HG02588 (cell line): ENCODE results near the gene KAZN.
"Not testable (repeated sequence)": the region's sequence is repeated elsewhere in the genome, so short reads cannot be mapped to it uniquely, and the experiment has no call there.

Experiments used
- ATAC-seq: cut with Tn5 transposase; IDR thresholded peaks from one replicate; pipeline ENCODE4 v1.9.1; 2021; ENCODE audit warnings: mild to moderate bottlenecking, moderate library complexity; ENCODE audit not compliant: unreplicated experiment

KAZN gene

DNA sequence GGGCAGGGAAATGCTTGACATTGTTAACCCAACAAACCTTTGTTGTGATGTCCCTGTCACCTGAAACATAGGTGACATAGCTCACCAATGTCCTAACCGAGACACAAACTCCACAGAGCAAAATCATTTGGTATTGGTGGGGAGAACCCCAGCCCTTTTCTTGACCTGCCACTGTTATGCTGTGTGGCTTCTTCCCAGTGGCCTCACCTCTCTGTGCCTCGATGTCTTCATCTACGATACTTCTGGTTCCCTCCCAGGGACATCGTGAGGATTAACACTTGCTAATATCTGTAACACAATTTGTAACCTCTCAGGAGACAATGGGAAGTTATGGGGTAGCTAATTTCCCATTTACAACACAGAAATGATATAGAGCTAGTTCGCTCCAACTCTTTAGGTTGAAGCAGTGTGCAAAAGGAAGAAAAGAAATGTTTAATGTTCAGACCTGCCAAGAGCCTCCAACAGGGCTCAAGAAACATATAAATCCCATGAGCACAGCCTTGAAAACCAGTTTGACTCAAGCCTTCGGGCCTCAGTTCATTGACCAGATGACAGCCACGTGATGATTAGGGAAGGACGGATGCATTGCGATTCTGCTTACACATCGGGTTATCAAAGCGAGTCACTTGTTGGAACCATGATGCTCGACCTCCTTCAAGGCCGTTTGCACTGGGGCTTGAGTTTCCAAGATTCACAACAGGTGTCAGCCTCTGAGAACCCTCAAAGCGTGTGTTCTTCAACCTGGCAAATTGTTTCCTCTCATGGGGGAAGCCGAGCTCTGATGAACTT lies 517.3 kb downstream of the KAZN start:
- no peak for ATAC-seq

DNA sequence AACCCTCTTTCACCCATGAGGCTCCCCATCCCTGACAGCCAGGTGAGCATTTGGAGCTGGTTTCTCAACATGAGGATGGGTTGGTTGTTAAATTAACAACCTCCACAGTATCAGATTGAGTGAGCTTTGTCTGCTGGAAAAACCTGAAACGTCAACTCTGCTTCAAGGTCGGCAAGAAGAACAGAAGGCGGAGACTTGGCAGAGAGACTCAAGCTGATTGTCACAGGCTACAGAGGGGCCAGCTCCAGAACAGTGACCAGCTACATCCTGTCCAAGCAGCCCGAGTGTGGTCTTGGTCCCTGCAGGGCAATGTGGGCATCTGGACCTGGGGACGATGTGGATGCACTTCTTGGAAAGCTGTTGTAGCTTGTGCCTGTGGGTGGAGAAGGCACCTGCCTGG lies 518.5 kb downstream of the KAZN start:
- no peak for ATAC-seq

GRCh38 chr1:15117671-15118325 lies 519.3 kb downstream of the KAZN start:
- ATAC-seq = no peak

DNA sequence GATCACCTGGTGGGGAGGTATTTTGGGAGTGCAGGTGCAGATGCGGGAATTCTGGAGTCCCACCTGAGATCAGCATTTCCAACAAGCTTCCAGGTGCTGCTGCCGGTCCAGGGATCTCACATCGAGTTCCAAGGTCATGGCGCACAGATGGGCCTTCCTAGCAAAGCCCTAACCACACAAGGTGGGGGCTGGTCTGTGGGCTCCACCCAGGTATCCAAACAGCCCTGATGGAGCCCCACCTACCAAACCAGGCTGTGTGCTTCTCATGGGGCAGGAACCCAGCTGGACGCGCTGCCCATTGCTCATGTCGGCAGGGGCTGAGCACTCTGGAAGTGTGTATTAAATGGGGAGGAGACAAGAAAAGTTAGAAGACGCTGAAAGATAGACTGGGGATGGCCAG lies 520.1 kb downstream of the KAZN start:
- no peak for ATAC-seq

- ATAC-seq = no peak
Observed at GRCh38 chr1:15120251-15120945, 521.9 kb downstream of the KAZN start.

- no peak for ATAC-seq
Observed at GRCh38 chr1:15122331-15122730, 523.8 kb downstream of the KAZN start.

GRCh38 chr1:15123270-15123669 lies 524.8 kb downstream of the KAZN start:
- no peak for ATAC-seq

- ATAC-seq = no peak
Observed at GRCh38 chr1:15123925-15124324, 525.4 kb downstream of the KAZN start.

GRCh38 chr1:15124362-15125100 lies 526.0 kb downstream of the KAZN start:
- no peak for ATAC-seq

DNA sequence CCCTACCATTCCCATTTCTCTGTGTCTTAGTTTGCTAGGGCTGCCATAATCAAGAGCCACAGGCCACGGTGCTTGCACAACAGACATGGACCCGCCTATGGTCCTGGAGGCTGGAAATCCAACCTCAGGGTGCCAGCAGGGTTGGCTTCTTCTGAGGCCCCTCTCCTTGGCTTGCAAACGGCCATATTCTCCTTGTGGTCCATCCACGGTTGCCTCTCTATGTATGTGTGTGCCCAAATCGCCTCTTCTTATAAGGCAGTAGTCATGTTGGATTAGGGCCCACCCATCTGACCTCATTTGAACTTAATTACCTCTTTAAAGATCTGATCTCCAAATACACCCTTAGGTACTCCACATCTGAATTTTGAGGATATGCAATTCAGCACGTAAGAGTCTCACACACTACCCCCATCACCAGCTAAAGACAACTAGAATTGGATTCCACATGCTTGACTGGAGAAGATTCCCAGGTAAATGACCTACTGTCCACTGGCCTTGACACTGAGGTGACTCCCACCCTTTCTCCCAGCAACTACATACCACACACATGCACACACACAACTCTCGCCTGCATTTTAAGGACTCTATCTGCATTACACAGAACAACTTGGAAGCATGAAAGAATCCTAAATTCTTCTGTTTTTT lies 526.7 kb downstream of the KAZN start:
- ATAC-seq = no peak

GRCh38 chr1:15128077-15128476 lies 529.6 kb downstream of the KAZN start:
- no peak for ATAC-seq

DNA sequence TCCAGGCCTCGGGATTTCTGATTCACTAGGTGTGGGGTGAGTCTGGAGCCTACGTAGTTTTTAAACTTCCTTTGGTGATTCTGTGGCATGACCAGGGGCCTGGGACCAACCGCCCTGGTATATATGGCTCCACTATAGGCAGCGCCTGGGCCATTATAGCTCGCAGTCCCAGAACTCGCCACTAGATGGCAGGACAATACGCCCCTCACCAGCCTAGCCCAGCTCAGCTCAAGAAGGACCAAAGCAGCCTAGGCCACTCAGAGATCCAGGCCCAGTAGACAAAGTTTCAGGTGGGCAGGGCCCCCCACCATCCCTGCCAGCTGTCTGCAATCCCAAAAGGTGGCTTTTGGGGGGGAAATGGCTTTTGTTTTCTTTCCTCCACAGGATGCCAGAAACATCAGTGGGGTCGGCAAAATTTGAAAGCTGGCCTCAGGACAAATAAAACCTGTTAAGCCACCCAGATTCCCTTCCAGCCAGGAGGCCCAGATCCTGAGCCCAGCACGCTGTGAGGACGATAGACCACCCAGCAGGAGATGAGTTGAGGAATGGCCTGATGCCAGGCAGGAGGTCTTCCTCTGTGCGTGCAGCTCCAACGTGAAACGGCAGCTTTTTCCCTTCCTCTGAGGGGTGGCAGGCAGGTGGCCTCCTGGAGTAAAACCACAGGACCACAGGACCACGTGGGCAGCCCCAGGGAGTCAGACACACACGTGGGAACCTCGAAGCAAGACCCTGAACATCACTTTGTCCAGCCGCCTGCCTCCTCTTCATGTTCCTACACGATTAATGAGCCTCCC lies 530.2 kb downstream of the KAZN start:
- ATAC-seq = no peak

DNA sequence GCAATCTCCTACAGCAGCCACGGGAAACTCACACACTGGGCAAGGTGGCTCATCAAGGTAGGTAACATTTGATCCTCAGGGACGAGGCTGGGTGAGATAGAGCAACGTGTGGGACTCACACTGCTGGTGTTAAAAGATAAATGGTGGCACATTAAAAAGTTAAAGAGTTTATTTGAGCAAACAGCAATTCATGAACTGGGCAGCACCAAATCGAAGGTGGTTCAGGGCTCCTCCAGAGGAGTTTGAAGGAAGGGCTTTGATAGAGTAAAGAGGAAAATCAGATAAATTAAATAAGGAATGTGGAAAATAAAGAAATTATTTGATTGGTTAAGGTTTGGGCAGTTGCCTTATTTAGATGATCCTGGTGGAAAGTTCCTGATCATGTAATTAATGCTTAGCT lies 531.5 kb downstream of the KAZN start:
- no peak for ATAC-seq

- no peak for ATAC-seq
Observed at GRCh38 chr1:15130607-15131006, 532.1 kb downstream of the KAZN start.

GRCh38 chr1:15132965-15133364 lies 534.5 kb downstream of the KAZN start:
- ATAC-seq = no peak

- ATAC-seq = no peak
Observed at GRCh38 chr1:15134285-15134684, 535.8 kb downstream of the KAZN start.

DNA sequence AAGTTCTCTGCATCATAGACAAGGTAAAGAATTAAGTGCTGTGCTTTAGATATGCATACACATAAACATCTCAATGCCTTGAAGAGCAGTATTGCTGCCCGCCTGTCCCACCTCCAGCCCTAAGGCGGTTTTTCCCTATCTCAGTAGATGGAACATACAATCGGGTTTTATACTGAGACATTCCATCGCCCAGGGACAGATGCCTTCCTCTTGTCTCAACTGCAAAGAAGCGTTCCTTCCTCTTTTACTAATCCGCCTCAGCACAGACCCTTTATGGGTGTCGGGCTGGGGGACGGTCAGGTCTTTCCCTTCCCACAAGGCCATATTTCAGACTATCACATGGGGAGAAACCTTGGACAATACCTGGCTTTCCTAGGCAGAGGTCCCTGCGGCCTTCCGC lies 537.1 kb downstream of the KAZN start:
- ATAC-seq = not testable (repeated sequence)

GRCh38 chr1:15137809-15138208 lies 539.3 kb downstream of the KAZN start:
- no peak for ATAC-seq

DNA sequence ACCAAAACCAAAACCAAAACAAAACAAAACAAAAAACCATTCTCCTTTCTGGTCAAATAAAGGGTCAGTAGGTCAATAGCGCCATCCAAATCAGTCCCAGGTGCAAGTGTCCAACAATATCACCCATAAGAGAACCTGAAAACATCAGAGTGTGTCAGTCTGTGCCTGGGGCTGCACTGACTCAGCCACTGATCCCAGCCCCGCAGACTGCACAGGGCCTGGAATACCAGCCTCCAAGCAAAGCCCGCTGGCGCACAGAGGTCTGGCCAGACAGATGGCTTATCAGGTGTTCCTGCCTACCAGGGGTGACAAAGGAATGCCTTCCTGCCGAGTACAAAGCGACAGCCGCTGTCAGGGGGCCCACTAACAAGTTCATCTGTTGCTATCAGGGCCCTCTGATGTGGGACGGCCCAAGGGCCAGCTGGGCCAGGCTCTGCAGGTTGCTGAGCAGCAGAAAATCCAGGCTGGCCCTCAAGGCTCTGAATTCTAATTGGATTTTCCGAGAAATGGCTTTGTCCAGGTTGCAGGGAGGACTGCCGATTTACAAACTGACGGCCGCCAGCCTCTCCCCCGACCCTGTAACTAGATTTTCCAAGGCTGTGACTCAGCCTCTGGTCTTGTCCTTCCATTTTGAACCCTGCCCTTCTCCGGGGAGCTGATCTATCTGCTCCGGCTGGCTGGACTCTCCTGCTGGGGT lies 541.3 kb downstream of the KAZN start:
- ATAC-seq = no peak
